Psoas muscle (tissue), 8 donors: ENCODE results near the gene AMOTL1. TPM values are rescaled to one million over a fixed set of nuclear protein-coding genes. Genes with fewer than 3 reads are reported as not detected.

Source experiments
- ATAC-seq, 4 donors: fragments of 200-7000 bp; cut with Tn5 transposase; one replicate each; pipeline ENCODE4 v1.9.1; 2020; ENCODE audit warnings: moderate library complexity in 3 of 4, mild to moderate bottlenecking in 2 of 4
- DNase-seq, 2 donors: peaks; one replicate each; pipeline ENCODE4 v3.0.0-alpha.2; 2020
- H3K27ac ChIP-seq: fragments of 200-600 bp; one replicate; pipeline ENCODE4 v1.8.0; 2022
- H3K27me3 ChIP-seq, 3 donors: fragments of 200-600 bp in 1 of 3; one replicate each; pipeline versions ENCODE4 v1.6.1 to v1.8.0; 2013 to 2022; ENCODE audit warnings: low read length in 2 of 3, mild to moderate bottlenecking in 2 of 3, moderate library complexity in 1 of 3; ENCODE audit not compliant: insufficient read depth in 3 of 3
- H3K36me3 ChIP-seq, 2 donors: fragments of 200-600 bp in 1 of 2; one replicate each; pipeline versions ENCODE4 v1.6.1 to v1.8.0; 2013 to 2022; ENCODE audit warnings: low read depth in 1 of 2, mild to moderate bottlenecking in 1 of 2, moderate library complexity in 1 of 2; ENCODE audit not compliant: insufficient read depth in 1 of 2
- H3K4me1 ChIP-seq: fragments of 200-600 bp; one replicate; pipeline ENCODE4 v1.8.0; 2022
- H3K4me3 ChIP-seq: fragments of 200-600 bp; one replicate; pipeline ENCODE4 v1.8.0; 2022; ENCODE audit warnings: mild to moderate bottlenecking
- H3K9me3 ChIP-seq: fragments of 200-600 bp; one replicate; pipeline ENCODE4 v1.8.0; 2022
- CTCF ChIP-seq: fragments of 200-600 bp; IDR thresholded peaks from one replicate; pipeline ENCODE4 v1.8.0; 2022; ENCODE audit warnings: antibody characterized with exemption
- WGBS, 3 donors: extraction: QIAGEN DNeasy Blood & Tissue Kit; methylation state at CpG; one replicate each; pipeline versions ENCODE4 v1.1.6 to v1.1.7; 2013; 5-methylcytosine and 5-hydroxymethylcytosine counted together
- intact Hi-C, 2 donors: fragments of 100-400 bp; cut with DNase I; formaldehyde crosslinking; loops; one replicate each; pipeline versions ENCODE4 v1.11.0 to v1.14.2; 2022
- polyA plus RNA-seq, 3 donors: library from polyadenylated mRNA; stranded (reverse); fragments of 200-250 nt; gene quantifications; one replicate each; pipeline ENCODE4 v1.2.3, GENCODE V29; 2013
- total RNA-seq, 4 donors: library from RNA; stranded (reverse); fragmentation: NEBNext Ultra II Directional in 2 of 4; extraction: Animal tissue kit (Norgen Biotek cat#: 25700) in 2 of 4; gene quantifications; one replicate each; pipeline versions ENCODE4 v1.2.1 to v1.2.4, GENCODE V29; 2021 to 2023
- donor health status: healthy with polysubstance abuse.
- donor health status: DM: no; HTN: no; CAD: no; lungs with moderate emphysema.
- donor health status: Bipolar disorder and iron deficiency.
- donor health status: healthy.
- donor health status: DM: yes; HTN: yes; CAD: no.
- donor health status: DM: no; HTN: no; CAD: no.
- donor health status: DM: no; HTN: no; CAD: no.
- donor health status: DM: yes; HTN: yes; CAD: no.

The AMOTL1 gene
- total and polyA plus RNA-seq, 7 donors, result 46.5 to 355 (median 225) TPM

DNA sequence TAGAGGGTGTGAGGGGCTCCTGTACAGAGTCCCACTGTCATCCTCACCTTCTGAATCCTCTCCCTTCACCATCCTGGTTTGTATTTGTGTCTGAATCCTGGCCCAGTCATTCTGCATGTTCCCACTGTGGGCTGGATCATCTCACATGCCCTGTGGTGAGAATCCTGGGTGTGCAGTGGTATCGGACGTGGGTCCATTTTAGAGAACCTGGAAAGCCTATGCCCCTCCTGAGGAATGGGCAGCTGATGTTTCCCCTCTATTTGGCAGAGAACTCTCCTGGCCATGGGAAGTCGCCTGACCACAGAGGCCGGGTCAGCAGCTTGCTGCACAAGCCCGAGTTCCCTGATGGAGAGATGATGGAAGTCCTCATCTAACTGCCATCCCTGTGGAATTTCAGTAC, 102.3 kb downstream of the AMOTL1 start:
- 68 to 90% (median 77%) methylated on average over 5 of the region's 5 CpGs for WGBS, 3 donors
- Histone ChIP-seq H3K9me3 (no peaks in the 10 kb centered on the region), H3K27me3 (no peaks in the 10 kb centered on the region), H3K4me1 (no peaks in the 10 kb centered on the region), H3K4me3 (no peak overlapping the region), H3K27ac (no peak overlapping the region), H3K36me3 (peaks cover 14 to 100% of the 10 kb centered on the region in 2 donors)
- no peak for TF ChIP-seq CTCF
- intact Hi-C loops, result no loop called here
- no peak for DNase-seq
- ATAC-seq, result no peak

GRCh38 chr11:94871491-94872185, 103.5 kb downstream of the AMOTL1 start:
- Histone ChIP-seq H3K4me1 (peaks cover 3% of the 10 kb centered on the region), H3K4me3 (no peak overlapping the region), H3K36me3 (peaks cover 14 to 100% of the 10 kb centered on the region in 2 donors), H3K9me3 (no peaks in the 10 kb centered on the region), H3K27me3 (no peaks in the 10 kb centered on the region), H3K27ac (no peak overlapping the region)
- no peak for TF ChIP-seq CTCF
- 90 to 93% (median 92%) methylated on average over 15 of the region's 15 CpGs for WGBS, 3 donors
- ATAC-seq, result no peak
- intact Hi-C loops, result loop anchor here in 1 of 2 donors (1.0 kb wide), 1 partner anchor 13 kb away; no protein-coding TSS in a partner anchor
- DNase-seq, result no peak

DNA sequence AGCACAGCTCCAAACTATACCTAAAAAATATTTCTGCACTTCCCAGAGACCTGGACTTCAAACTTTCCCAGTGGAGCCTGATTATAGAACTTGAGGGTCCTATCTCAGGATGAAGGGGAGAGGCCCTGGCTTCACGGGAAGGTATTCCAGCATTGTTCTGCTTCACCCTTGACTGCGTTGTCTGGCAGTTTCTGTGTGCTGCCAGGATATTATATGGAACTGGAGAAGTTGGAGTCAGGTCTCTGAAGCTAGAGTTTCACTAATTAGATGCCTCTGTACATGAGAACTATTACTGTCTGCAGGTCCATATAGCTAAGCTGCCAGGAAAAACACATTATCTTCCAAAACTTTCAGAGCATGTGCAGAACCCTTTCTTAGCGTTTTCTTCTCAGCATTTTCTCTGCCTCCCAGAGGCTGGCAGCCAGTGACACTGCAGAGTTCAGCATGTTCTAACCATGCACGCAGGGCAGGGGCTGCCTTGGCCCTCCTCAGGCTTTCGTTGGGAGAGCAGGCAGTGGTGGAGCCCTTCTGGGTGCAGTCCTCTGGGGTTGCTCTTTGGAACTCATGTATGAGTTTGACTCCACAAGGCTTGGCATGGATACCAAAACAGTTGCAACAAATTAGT, 105.9 kb downstream of the AMOTL1 start:
- 27 to 48% (median 35%) methylated on average over 5 of the region's 5 CpGs for WGBS, 3 donors
- Histone ChIP-seq H3K36me3 (peaks cover 21 to 100% of the 10 kb centered on the region in 2 donors), H3K4me1 (peaks cover 5% of the 10 kb centered on the region), H3K27me3 (no peaks in the 10 kb centered on the region), H3K4me3 (no peak overlapping the region), H3K27ac (peak overlapping the region; percentile 19), H3K9me3 (no peaks in the 10 kb centered on the region)
- intact Hi-C loops, result no loop called here
- ATAC-seq, result no peak
- no peak for TF ChIP-seq CTCF
- DNase-seq, result no peak

DNA sequence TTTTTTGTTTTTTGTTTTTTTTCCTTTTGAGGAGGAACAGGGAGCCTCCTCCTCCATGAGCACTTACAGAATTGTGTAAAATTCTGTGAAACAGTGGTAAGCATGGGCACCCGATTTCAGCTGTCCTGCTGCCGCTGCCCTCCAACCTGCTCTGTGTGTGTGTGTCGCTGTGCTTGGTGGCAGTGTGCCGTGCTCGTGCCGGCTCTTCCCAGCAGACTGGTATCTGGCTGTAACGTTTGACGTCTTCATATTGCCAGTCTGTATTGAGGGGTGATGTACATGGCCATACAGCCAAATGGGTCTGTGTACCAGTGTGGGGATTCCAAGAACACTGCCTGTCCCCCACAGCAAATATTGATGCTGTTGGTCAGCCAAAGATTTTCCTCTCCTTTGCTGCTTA, 108.1 kb downstream of the AMOTL1 start:
- TF ChIP-seq CTCF, result no peak
- Histone ChIP-seq H3K9me3 (no peaks in the 10 kb centered on the region), H3K27me3 (no peaks in the 10 kb centered on the region), H3K4me3 (no peak overlapping the region), H3K4me1 (peaks cover 5% of the 10 kb centered on the region), H3K36me3 (peaks cover 23 to 92% of the 10 kb centered on the region in 2 donors), H3K27ac (peak overlapping the region; percentile 71)
- intact Hi-C loops, result no loop called here
- ATAC-seq (no peak), DNase-seq (no peak)
- 84 to 86% (median 85%) methylated on average over 8 of the region's 8 CpGs for WGBS, 3 donors
